ENCODE results near the gene DENND5A.

DNA sequence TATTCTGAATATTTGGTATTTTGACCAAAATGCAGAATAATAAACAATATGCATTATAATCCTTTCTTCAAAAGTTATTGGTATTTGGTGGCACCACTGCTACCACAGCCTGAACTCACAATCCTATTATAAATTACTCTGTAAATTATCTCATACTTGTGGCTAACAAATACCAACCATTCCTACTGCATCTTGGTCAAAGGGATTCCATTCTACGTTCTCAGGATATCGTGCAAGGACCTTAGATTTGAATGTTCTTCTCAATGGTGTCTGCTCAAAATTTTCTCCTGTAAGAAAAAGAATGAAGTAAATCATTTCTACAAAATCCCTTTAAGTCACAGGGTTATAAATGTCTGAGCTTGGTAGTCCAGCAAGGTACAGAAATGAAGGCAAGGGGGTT, 58.7 kb downstream of the DENND5A start:
- TF ChIP-seq, protein P1, sequence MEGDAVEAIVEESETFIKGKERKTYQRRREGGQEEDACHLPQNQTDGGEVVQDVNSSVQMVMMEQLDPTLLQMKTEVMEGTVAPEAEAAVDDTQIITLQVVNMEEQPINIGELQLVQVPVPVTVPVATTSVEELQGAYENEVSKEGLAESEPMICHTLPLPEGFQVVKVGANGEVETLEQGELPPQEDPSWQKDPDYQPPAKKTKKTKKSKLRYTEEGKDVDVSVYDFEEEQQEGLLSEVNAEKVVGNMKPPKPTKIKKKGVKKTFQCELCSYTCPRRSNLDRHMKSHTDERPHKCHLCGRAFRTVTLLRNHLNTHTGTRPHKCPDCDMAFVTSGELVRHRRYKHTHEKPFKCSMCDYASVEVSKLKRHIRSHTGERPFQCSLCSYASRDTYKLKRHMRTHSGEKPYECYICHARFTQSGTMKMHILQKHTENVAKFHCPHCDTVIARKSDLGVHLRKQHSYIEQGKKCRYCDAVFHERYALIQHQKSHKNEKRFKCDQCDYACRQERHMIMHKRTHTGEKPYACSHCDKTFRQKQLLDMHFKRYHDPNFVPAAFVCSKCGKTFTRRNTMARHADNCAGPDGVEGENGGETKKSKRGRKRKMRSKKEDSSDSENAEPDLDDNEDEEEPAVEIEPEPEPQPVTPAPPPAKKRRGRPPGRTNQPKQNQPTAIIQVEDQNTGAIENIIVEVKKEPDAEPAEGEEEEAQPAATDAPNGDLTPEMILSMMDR (IDR thresholded peaks at IDR 0.05; ENCODE audit: insufficient read depth, low read depth, low read length), result no peak
- no peak for TF ChIP-seq EZH2 (IDR thresholded peaks at IDR 0.05; ENCODE audit: insufficient read depth, low read length)
